ENCODE results near the gene LAT. TPM values are rescaled to one million over a fixed set of nuclear protein-coding genes. Genes with fewer than 3 reads are reported as not detected.
A peak's percentile ranks its signal among the peaks of the same experiment; 100 is the strongest.

LAT gene
- total and polyA plus RNA-seq, 2 of the 13 experiments (the other 11 are each of a cell fraction or from before 2014, with no cell fraction given) = 2.0 to 3.0 TPM

DNA sequence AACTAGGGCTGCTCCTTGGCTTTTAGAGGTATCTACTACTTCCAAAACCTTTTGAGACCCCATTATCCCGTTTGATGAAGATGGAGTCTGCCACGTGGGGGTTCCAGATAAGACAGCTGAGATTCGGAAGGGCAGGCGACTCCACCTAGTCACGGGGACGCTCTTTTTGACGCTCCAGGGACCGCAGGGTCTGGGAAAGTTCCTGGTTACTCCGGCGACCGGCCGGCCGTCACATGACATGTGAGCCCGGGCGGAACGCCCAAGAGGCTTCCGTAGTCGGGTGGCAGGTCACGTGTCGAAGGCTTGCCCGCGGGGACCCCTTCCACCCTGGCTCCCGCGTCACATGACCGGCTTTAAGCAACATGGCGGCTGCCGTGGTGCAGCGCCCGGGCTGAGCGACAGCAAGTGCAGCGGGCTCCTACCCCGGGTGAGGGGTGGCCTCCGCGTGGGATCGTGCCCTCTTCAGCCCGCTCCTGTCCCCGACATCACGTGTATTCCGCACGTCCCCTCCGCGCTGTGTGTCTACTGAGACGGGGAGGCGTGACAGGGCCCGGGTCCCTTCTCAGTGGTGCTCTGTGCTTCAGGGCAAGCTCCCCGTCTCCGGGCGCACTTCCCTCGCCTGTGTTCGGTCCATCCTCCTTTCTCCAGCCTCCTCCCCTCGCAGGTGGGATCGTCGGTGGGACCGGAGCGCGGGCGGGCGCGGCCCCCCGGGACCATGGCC is 10.3 kb upstream of the LAT start, which contains the start of gene SPNS1 (continued):
- TF ChIP-seq, protein P1, sequence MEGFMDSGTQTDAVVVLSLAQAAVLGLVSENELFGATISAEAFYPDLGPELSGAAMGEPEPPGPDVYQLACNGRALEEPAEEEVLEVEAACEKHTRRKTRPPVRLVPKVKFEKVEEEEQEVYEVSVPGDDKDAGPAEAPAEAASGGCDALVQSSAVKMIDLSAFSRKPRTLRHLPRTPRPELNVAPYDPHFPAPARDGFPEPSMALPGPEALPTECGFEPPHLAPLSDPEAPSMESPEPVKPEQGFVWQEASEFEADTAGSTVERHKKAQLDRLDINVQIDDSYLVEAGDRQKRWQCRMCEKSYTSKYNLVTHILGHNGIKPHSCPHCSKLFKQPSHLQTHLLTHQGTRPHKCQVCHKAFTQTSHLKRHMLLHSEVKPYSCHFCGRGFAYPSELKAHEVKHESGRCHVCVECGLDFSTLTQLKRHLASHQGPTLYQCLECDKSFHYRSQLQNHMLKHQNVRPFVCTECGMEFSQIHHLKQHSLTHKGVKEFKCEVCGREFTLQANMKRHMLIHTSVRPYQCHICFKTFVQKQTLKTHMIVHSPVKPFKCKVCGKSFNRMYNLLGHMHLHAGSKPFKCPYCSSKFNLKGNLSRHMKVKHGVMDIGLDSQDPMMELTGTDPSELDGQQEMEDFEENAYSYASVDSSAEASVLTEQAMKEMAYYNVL (CRISPR knock-in tag; IDR thresholded peaks at IDR 0.05; ENCODE audit: borderline replicate concordance) = peak; percentile 72; the same call in 1 of the 2 replicates
- peak; percentile 39 for TF ChIP-seq ZBTB20 (CRISPR knock-in tag; IDR thresholded peaks at IDR 0.05; ENCODE audit: borderline replicate concordance, low read depth)
- TF ChIP-seq ZMYM2 (CRISPR knock-in tag; IDR thresholded peaks at IDR 0.05) = no peak
- TF ChIP-seq ZNF431 (CRISPR knock-in tag; IDR thresholded peaks at IDR 0.05; ENCODE audit: borderline replicate concordance, low read depth) = no peak; the same call in 1 of the 2 replicates
- TF ChIP-seq REPIN1 (CRISPR knock-in tag; IDR thresholded peaks at IDR 0.05; ENCODE audit: borderline replicate concordance, low read depth) = peak; percentile 87; the same call in 1 of the 2 replicates
- peak; percentile 96 for TF ChIP-seq U2AF2 (IDR thresholded peaks at IDR 0.05; ENCODE audit: low read depth, low read length)
- no peak for TF ChIP-seq NCOA5 (CRISPR knock-in tag; IDR thresholded peaks at IDR 0.05)
- TF ChIP-seq TMF1 (CRISPR knock-in tag; IDR thresholded peaks at IDR 0.05; ENCODE audit: low read depth) = no peak
- no peak; the same call in 1 of the 2 replicates for TF ChIP-seq JDP2 (CRISPR knock-in tag; IDR thresholded peaks at IDR 0.05; ENCODE audit: borderline replicate concordance)
- TF ChIP-seq, protein P2, sequence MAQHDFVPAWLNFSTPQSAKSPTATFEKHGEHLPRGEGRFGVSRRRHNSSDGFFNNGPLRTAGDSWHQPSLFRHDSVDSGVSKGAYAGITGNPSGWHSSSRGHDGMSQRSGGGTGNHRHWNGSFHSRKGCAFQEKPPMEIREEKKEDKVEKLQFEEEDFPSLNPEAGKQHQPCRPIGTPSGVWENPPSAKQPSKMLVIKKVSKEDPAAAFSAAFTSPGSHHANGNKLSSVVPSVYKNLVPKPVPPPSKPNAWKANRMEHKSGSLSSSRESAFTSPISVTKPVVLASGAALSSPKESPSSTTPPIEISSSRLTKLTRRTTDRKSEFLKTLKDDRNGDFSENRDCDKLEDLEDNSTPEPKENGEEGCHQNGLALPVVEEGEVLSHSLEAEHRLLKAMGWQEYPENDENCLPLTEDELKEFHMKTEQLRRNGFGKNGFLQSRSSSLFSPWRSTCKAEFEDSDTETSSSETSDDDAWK (CRISPR knock-in tag; IDR thresholded peaks at IDR 0.05) = no peak
- TF ChIP-seq ESRRA (CRISPR knock-in tag; IDR thresholded peaks at IDR 0.05; ENCODE audit: low read depth) = peak; percentile 81
- peak; percentile 72 for TF ChIP-seq ZMAT3 (CRISPR knock-in tag; conservative IDR thresholded peaks at IDR 0.05)
- peak; percentile 93 for TF ChIP-seq MYC (CRISPR knock-in tag; IDR thresholded peaks at IDR 0.05; ENCODE audit: borderline replicate concordance)
- TF ChIP-seq KMT2B (CRISPR knock-in tag; IDR thresholded peaks at IDR 0.05) = peak; percentile 91
- peak; percentile 98 for TF ChIP-seq SPEN (CRISPR knock-in tag; IDR thresholded peaks at IDR 0.05; ENCODE audit: low read depth)
- TF ChIP-seq, protein P3, sequence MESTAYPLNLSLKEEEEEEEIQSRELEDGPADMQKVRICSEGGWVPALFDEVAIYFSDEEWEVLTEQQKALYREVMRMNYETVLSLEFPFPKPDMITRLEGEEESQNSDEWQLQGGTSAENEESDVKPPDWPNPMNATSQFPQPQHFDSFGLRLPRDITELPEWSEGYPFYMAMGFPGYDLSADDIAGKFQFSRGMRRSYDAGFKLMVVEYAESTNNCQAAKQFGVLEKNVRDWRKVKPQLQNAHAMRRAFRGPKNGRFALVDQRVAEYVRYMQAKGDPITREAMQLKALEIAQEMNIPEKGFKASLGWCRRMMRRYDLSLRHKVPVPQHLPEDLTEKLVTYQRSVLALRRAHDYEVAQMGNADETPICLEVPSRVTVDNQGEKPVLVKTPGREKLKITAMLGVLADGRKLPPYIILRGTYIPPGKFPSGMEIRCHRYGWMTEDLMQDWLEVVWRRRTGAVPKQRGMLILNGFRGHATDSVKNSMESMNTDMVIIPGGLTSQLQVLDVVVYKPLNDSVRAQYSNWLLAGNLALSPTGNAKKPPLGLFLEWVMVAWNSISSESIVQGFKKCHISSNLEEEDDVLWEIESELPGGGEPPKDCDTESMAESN (CRISPR knock-in tag; conservative IDR thresholded peaks at IDR 0.05) = peak; percentile 97
- TF ChIP-seq ZNF678 (CRISPR knock-in tag; IDR thresholded peaks at IDR 0.05) = peak; percentile 96
- TF ChIP-seq NFIC (IDR thresholded peaks at IDR 0.05; ENCODE audit: low read length) = peak; percentile 84; the same call in 1 of the 2 replicates
- TF ChIP-seq, protein P4, sequence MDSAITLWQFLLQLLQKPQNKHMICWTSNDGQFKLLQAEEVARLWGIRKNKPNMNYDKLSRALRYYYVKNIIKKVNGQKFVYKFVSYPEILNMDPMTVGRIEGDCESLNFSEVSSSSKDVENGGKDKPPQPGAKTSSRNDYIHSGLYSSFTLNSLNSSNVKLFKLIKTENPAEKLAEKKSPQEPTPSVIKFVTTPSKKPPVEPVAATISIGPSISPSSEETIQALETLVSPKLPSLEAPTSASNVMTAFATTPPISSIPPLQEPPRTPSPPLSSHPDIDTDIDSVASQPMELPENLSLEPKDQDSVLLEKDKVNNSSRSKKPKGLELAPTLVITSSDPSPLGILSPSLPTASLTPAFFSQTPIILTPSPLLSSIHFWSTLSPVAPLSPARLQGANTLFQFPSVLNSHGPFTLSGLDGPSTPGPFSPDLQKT (CRISPR knock-in tag; IDR thresholded peaks at IDR 0.05; ENCODE audit: borderline replicate concordance) = peak; percentile 58; the same call in 1 of the 2 replicates
- no peak for TF ChIP-seq MAFG (CRISPR knock-in tag; IDR thresholded peaks at IDR 0.05)
- TF ChIP-seq, protein P5, sequence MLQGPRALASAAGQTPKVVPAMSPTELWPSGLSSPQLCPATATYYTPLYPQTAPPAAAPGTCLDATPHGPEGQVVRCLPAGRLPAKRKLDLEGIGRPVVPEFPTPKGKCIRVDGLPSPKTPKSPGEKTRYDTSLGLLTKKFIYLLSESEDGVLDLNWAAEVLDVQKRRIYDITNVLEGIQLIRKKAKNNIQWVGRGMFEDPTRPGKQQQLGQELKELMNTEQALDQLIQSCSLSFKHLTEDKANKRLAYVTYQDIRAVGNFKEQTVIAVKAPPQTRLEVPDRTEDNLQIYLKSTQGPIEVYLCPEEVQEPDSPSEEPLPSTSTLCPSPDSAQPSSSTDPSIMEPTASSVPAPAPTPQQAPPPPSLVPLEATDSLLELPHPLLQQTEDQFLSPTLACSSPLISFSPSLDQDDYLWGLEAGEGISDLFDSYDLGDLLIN (CRISPR knock-in tag; IDR thresholded peaks at IDR 0.05; ENCODE audit: borderline replicate concordance) = peak; percentile 92; the same call in 1 of the 2 replicates
- TF ChIP-seq NFIB (CRISPR knock-in tag; IDR thresholded peaks at IDR 0.05; ENCODE audit: borderline replicate concordance) = no peak

All from HepG2 (cell line).